Adipose tissue (tissue), 3 donors: ENCODE measurements around the gene COL18A1. TPM values are rescaled to one million over a fixed set of nuclear protein-coding genes. Genes with fewer than 3 reads are reported as not detected.

ENCODE experiments used
- H3K27ac ChIP-seq: one replicate; pipeline ENCODE4 v1.5.1; 2013; ENCODE audit warnings: low read depth, low read length
- WGBS, 3 donors: extraction: QIAGEN DNeasy Blood & Tissue Kit; methylation state at CpG; one replicate each; pipeline ENCODE4 v1.1.7; 2013; 5-methylcytosine and 5-hydroxymethylcytosine counted together
- polyA plus RNA-seq, 3 donors: library from polyadenylated mRNA; stranded (reverse); fragments of 200-250 nt; gene quantifications; one replicate each; pipeline ENCODE4 v1.2.3, GENCODE V29; 2013
- donor health status: healthy with polysubstance abuse.
- donor health status: Bipolar disorder and iron deficiency.
- donor health status: healthy.

The COL18A1 gene
- polyA plus RNA-seq, 3 donors: 42.2 to 93.6 (median 50.6) TPM

GRCh38 chr21:45466330-45467220 lies 61.6 kb downstream of the COL18A1 start:
- no peak overlapping the region for H3K27ac ChIP-seq
- WGBS, 3 donors: 71 to 89% (median 85%) methylated on average over 30 of the region's 30 CpGs

- H3K27ac ChIP-seq: no peak overlapping the region
- 81 to 93% (median 91%) methylated on average over 25 of the region's 25 CpGs for WGBS, 3 donors
Observed at GRCh38 chr21:45467221-45467779, 62.3 kb downstream of the COL18A1 start.

- no peak overlapping the region for H3K27ac ChIP-seq
- WGBS, 3 donors: 86 to 94% (median 89%) methylated on average over 42 to 45 of the region's 45 CpGs
Observed at GRCh38 chr21:45468051-45468970, 63.3 kb downstream of the COL18A1 start.

GRCh38 chr21:45468971-45469272 lies 64.0 kb downstream of the COL18A1 start:
- no peak overlapping the region for H3K27ac ChIP-seq
- WGBS, 3 donors: 92 to 94% (median 92%) methylated on average over 14 of the region's 14 CpGs

GRCh38 chr21:45469273-45470086 lies 64.5 kb downstream of the COL18A1 start:
- H3K27ac ChIP-seq: no peak overlapping the region
- 53 to 88% (median 80%) methylated on average over 24 of the region's 24 CpGs for WGBS, 3 donors

- no peak overlapping the region for H3K27ac ChIP-seq
- WGBS, 3 donors: 63 to 93% (median 82%) methylated on average over 7 of the region's 7 CpGs
Observed at GRCh38 chr21:45470087-45470515, 65.1 kb downstream of the COL18A1 start.

- peak overlapping the region; percentile 11 for H3K27ac ChIP-seq
- WGBS, 3 donors: 37 to 80% (median 43%) methylated on average over 28 of the region's 28 CpGs
Observed at GRCh38 chr21:45470773-45471524, 66.0 kb downstream of the COL18A1 start.

- WGBS, 3 donors: 44 to 53% (median 49%) methylated on average over 30 of the region's 30 CpGs
- H3K27ac ChIP-seq: peak overlapping the region; percentile 11
Observed at GRCh38 chr21:45471525-45472221, 66.7 kb downstream of the COL18A1 start.

GRCh38 chr21:45472445-45473365 lies 67.7 kb downstream of the COL18A1 start:
- WGBS, 3 donors: 83 to 88% (median 86%) methylated on average over 39 to 42 of the region's 42 CpGs
- no peak overlapping the region for H3K27ac ChIP-seq

- WGBS, 3 donors: 88 to 93% (median 92%) methylated on average over 24 of the region's 24 CpGs
- no peak overlapping the region for H3K27ac ChIP-seq
Observed at GRCh38 chr21:45473496-45474322, 68.7 kb downstream of the COL18A1 start.

- no peak overlapping the region for H3K27ac ChIP-seq
- WGBS, 3 donors: 95 to 97% (median 96%) methylated on average over 18 of the region's 18 CpGs
Observed at GRCh38 chr21:45474323-45474950, 69.5 kb downstream of the COL18A1 start.

- no peak overlapping the region for H3K27ac ChIP-seq
- WGBS, 3 donors: 91 to 95% (median 92%) methylated on average over 42 to 43 of the region's 43 CpGs
Observed at GRCh38 chr21:45475004-45475685, 70.2 kb downstream of the COL18A1 start.

- no peak overlapping the region for H3K27ac ChIP-seq
- WGBS, 3 donors: 87 to 93% (median 92%) methylated on average over 52 to 53 of the region's 53 CpGs
Observed at GRCh38 chr21:45475797-45476570, 71.0 kb downstream of the COL18A1 start.
